ENCODE data around the gene CKAP4. TPM values are rescaled to one million over a fixed set of nuclear protein-coding genes. Genes with fewer than 3 reads are reported as not detected.
A peak's percentile ranks its signal among the peaks of the same experiment; 100 is the strongest.

The CKAP4 gene
- total RNA-seq, 1 experiment from 2014 or later: 39.1 TPM

GRCh38 chr12:106248846-106249371, 1.1 kb upstream of the CKAP4 start:
- no peak for DNase-seq (ENCODE audit: low read depth)
- in situ Hi-C loops (cut with HindIII; ENCODE audit: low pct_unique_long_range_greater_than_20kb, low sequenced_read_pairs): no loop called here

- peak; percentile 55 for DNase-seq (ENCODE audit: low read depth)
- in situ Hi-C loops (cut with HindIII; ENCODE audit: low pct_unique_long_range_greater_than_20kb, low sequenced_read_pairs): no loop called here
Observed at GRCh38 chr12:106248312-106248845, 559 bp upstream of the CKAP4 start.

GRCh38 chr12:106246891-106247673, 738 bp downstream of the CKAP4 start:
- in situ Hi-C loops (cut with HindIII; ENCODE audit: low pct_unique_long_range_greater_than_20kb, low sequenced_read_pairs): no loop called here
- peak; percentile 31 for DNase-seq (ENCODE audit: low read depth)

GRCh38 chr12:106245767-106246166, 2.1 kb downstream of the CKAP4 start:
- in situ Hi-C loops (cut with HindIII; ENCODE audit: low pct_unique_long_range_greater_than_20kb, low sequenced_read_pairs): no loop called here
- DNase-seq (ENCODE audit: low read depth): peak; percentile 85

GRCh38 chr12:106243620-106244019, 4.2 kb downstream of the CKAP4 start:
- in situ Hi-C loops (cut with HindIII; ENCODE audit: low pct_unique_long_range_greater_than_20kb, low sequenced_read_pairs): no loop called here
- no peak for DNase-seq (ENCODE audit: low read depth)

- DNase-seq (ENCODE audit: low read depth): no peak
- in situ Hi-C loops (cut with HindIII; ENCODE audit: low pct_unique_long_range_greater_than_20kb, low sequenced_read_pairs): no loop called here
Observed at GRCh38 chr12:106240821-106241220, 7.0 kb downstream of the CKAP4 start.

GRCh38 chr12:106239951-106240335, 7.9 kb downstream of the CKAP4 start:
- in situ Hi-C loops (cut with HindIII; ENCODE audit: low pct_unique_long_range_greater_than_20kb, low sequenced_read_pairs): no loop called here
- no peak for DNase-seq (ENCODE audit: low read depth)

GRCh38 chr12:106239241-106239950, 8.4 kb downstream of the CKAP4 start:
- DNase-seq (ENCODE audit: low read depth): no peak
- in situ Hi-C loops (cut with HindIII; ENCODE audit: low pct_unique_long_range_greater_than_20kb, low sequenced_read_pairs): no loop called here

GRCh38 chr12:106238146-106238545, 9.7 kb downstream of the CKAP4 start:
- DNase-seq (ENCODE audit: low read depth): no peak
- in situ Hi-C loops (cut with HindIII; ENCODE audit: low pct_unique_long_range_greater_than_20kb, low sequenced_read_pairs): no loop called here

- in situ Hi-C loops (cut with HindIII; ENCODE audit: low pct_unique_long_range_greater_than_20kb, low sequenced_read_pairs): no loop called here
- DNase-seq (ENCODE audit: low read depth): no peak
Observed at GRCh38 chr12:106235770-106236169, 12.1 kb downstream of the CKAP4 start.

GRCh38 chr12:106234449-106234848, 13.4 kb downstream of the CKAP4 start:
- in situ Hi-C loops (cut with HindIII; ENCODE audit: low pct_unique_long_range_greater_than_20kb, low sequenced_read_pairs): no loop called here
- DNase-seq (ENCODE audit: low read depth): no peak

GRCh38 chr12:106233011-106233410, 14.8 kb downstream of the CKAP4 start:
- in situ Hi-C loops (cut with HindIII; ENCODE audit: low pct_unique_long_range_greater_than_20kb, low sequenced_read_pairs): no loop called here
- DNase-seq (ENCODE audit: low read depth): no peak

GRCh38 chr12:106229036-106229591, 18.7 kb downstream of the CKAP4 start:
- in situ Hi-C loops (cut with HindIII; ENCODE audit: low pct_unique_long_range_greater_than_20kb, low sequenced_read_pairs): no loop called here

GRCh38 chr12:106228320-106228710, 19.5 kb downstream of the CKAP4 start:
- no peak for DNase-seq (ENCODE audit: low read depth)
- in situ Hi-C loops (cut with HindIII; ENCODE audit: low pct_unique_long_range_greater_than_20kb, low sequenced_read_pairs): no loop called here

More at GRCh38 chr12:106229036-106229591, 18.7 kb downstream of the CKAP4 start:
- DNase-seq (ENCODE audit: low read depth): no peak

GRCh38 chr12:106227641-106228319, 20.0 kb downstream of the CKAP4 start:
- DNase-seq (ENCODE audit: low read depth): peak; percentile 12
- in situ Hi-C loops (cut with HindIII; ENCODE audit: low pct_unique_long_range_greater_than_20kb, low sequenced_read_pairs): no loop called here

GRCh38 chr12:106226884-106227640, 20.8 kb downstream of the CKAP4 start:
- in situ Hi-C loops (cut with HindIII; ENCODE audit: low pct_unique_long_range_greater_than_20kb, low sequenced_read_pairs): no loop called here
- DNase-seq (ENCODE audit: low read depth): peak; percentile 30

GRCh38 chr12:106224355-106224706, 23.5 kb downstream of the CKAP4 start:
- in situ Hi-C loops (cut with HindIII; ENCODE audit: low pct_unique_long_range_greater_than_20kb, low sequenced_read_pairs): no loop called here
- no peak for DNase-seq (ENCODE audit: low read depth)

Measured in Caki2 (cell line).